WERI-Rb-1 (cell line): Measurements from ENCODE around the gene H2AZ2.

ENCODE experiments used
- DNase-seq: peaks from one replicate; pipeline ENCODE4 v3.0.0-alpha.2; 2020
- H3K27ac ChIP-seq: fragments of 250-450 bp; sonication (Bioruptor Pico); 2 replicates; pipeline ENCODE4 v1.5.1; 2020; ENCODE audit warnings: mild to moderate bottlenecking, moderate library complexity
- H3K27me3 ChIP-seq: fragments of 250-450 bp; sonication (Bioruptor Pico); 2 replicates; pipeline ENCODE4 v1.5.1; 2021; ENCODE audit warnings: mild to moderate bottlenecking, low read depth, moderate library complexity; ENCODE audit not compliant: insufficient read depth, severe bottlenecking
- H3K36me3 ChIP-seq: fragments of 250-450 bp; sonication (Bioruptor Pico); 2 replicates; pipeline ENCODE4 v1.5.1; 2020; ENCODE audit warnings: mild to moderate bottlenecking, moderate library complexity
- H3K4me3 ChIP-seq: 2 replicates; pipeline ENCODE4 v1.5.1; 2011; ENCODE audit warnings: low read depth, mild to moderate bottlenecking, control low read depth, low read length
- H3K9me3 ChIP-seq: fragments of 250-450 bp; sonication (Bioruptor Pico); 2 replicates; pipeline ENCODE4 v1.5.1; 2021; ENCODE audit warnings: mild to moderate bottlenecking, moderate library complexity; ENCODE audit not compliant: severe bottlenecking
- CTCF ChIP-seq: IDR thresholded peaks from 2 replicates; pipeline ENCODE4 v1.5.1; 2011; ENCODE audit warnings: low read depth, mild to moderate bottlenecking, control low read depth, inconsistent platforms, low read length

The H2AZ2 gene

GRCh38 chr7:44801890-44802289 lies 46.0 kb downstream of the H2AZ2 start:
- Histone ChIP-seq H3K36me3 (peaks cover 80% of the 10 kb centered on the region), H3K27ac (no peak overlapping the region)
- TF ChIP-seq CTCF: no peak

GRCh38 chr7:44799939-44800338 lies 47.9 kb downstream of the H2AZ2 start:
- no peak for TF ChIP-seq CTCF
- no peak for DNase-seq
- peaks cover 2% of the 10 kb centered on the region for H3K9me3 ChIP-seq
- no peak overlapping the region for H3K4me3 ChIP-seq
- H3K27me3 ChIP-seq: no peaks in the 10 kb centered on the region
- H3K27ac ChIP-seq: no peak overlapping the region
- peaks cover 81% of the 10 kb centered on the region for H3K36me3 ChIP-seq

More at GRCh38 chr7:44801890-44802289, 46.0 kb downstream of the H2AZ2 start:
- Histone ChIP-seq H3K4me3 (no peak overlapping the region), H3K9me3 (no peaks in the 10 kb centered on the region), H3K27me3 (no peaks in the 10 kb centered on the region)
- DNase-seq: no peak

GRCh38 chr7:44798649-44799305 lies 49.1 kb downstream of the H2AZ2 start:
- H3K4me3 ChIP-seq: no peak overlapping the region

GRCh38 chr7:44797329-44798258 lies 50.3 kb downstream of the H2AZ2 start:
- peaks cover 59% of the 10 kb centered on the region for H3K36me3 ChIP-seq

More at GRCh38 chr7:44798649-44799305, 49.1 kb downstream of the H2AZ2 start:
- no peaks in the 10 kb centered on the region for H3K27me3 ChIP-seq
- DNase-seq: no peak
- H3K9me3 ChIP-seq: peaks cover 2% of the 10 kb centered on the region
- H3K27ac ChIP-seq: no peak overlapping the region
- peaks cover 71% of the 10 kb centered on the region for H3K36me3 ChIP-seq
- TF ChIP-seq CTCF: no peak

More at GRCh38 chr7:44797329-44798258, 50.3 kb downstream of the H2AZ2 start:
- peak overlapping the region; percentile 100 for H3K27ac ChIP-seq
- H3K9me3 ChIP-seq: peaks cover 2% of the 10 kb centered on the region
- peak overlapping the region; percentile 89 for H3K4me3 ChIP-seq
- peak; percentile 68 for TF ChIP-seq CTCF
- DNase-seq: peak; percentile 87
- H3K27me3 ChIP-seq: no peaks in the 10 kb centered on the region
